GM19463 (cell line): ENCODE measurements around the gene CA5A.
"Not testable (repeated sequence)": the region's sequence is repeated elsewhere in the genome, so short reads cannot be mapped to it uniquely, and the experiment has no call there.

ENCODE experiments used
- ATAC-seq: cut with Tn5 transposase; IDR thresholded peaks from one replicate; pipeline ENCODE4 v1.9.1; 2021; ENCODE audit warnings: mild to moderate bottlenecking, moderate library complexity; ENCODE audit not compliant: unreplicated experiment

The CA5A gene

DNA sequence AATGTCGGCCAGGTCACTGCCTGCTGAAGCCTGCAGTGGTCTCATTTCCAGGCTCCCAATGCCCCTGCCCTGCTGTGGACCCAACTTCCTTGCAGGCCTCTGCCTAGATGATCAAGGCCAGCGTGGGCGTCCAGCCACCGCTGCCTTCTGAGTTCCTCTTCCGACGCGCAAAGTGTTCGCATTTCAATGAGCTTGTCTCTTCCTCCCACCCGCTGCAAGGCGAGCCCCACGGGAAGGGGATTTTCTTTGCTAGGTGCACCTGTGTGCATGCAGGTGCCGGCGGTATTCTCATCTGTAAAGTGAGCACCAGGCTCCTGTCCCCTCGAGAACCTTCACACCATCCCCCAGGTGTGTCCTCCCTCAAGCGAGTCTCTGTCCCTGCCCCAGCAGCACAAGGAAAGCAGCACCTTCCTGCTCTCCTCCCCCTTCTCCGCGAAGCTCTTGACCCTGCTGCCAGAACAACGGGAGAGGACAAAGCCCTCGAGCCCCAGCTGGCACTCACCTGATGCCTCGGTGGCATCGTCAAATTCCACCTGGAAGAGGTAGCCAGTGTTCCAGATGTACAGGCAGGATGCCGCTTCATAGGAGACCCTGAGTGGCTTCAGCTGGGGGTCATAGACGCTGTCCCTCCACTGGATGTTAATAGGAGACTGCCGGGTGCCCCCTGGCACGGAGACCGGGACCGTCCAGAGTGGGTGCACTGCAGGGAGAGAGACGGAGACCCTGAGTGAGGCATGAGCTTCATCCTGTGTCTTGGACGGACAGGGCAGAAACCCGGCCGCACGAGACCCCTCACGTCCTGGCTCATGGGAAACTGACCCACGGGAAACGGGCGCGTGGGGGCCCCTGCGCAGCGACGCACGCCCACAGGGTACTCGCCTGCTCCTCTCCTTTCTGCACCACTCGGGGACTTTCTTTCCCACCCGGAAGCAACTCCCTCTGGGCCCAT, 9.8 kb downstream of the CA5A start:
- no peak for ATAC-seq

DNA sequence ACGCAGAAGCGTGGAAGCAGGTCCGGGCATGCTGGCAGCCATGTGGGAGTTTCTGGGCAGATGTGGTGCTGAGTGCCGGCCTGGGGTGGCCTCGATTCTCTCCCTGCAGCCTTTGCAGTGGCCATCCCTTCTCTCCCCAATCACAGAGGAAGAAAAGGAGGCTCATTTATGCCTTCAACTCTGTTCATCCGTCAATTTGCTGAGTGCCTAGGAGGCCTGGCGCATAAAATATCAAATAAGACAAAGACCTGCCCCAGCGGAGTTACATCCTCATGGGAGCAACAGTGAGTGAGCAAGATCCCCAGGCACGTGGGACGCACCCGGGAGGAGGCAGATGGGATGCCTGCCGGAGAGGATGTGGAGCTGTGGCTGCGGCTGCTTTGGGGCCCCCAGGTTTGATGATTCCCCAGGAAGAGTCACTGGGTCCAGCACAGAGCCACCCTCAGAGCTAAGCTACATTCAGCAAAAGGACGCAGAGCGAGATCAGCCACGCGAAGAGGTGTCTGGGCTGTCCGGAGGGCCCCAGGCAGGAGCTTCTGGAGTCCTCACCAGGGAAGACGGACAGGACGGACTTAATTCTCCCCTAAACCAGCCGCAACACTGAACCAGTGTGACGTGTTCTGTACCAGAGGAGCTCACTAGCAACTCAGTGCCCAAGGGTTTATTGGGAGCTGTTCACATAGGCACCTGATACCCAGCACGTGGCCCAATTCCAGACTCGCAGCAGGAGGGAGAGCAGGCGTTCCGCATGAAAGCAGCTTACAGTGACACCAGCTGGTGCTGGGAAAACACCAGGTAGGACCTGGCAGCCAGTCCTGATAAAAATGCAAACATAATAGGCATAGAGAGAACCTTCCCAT, 11.3 kb downstream of the CA5A start:
- no peak for ATAC-seq

DNA sequence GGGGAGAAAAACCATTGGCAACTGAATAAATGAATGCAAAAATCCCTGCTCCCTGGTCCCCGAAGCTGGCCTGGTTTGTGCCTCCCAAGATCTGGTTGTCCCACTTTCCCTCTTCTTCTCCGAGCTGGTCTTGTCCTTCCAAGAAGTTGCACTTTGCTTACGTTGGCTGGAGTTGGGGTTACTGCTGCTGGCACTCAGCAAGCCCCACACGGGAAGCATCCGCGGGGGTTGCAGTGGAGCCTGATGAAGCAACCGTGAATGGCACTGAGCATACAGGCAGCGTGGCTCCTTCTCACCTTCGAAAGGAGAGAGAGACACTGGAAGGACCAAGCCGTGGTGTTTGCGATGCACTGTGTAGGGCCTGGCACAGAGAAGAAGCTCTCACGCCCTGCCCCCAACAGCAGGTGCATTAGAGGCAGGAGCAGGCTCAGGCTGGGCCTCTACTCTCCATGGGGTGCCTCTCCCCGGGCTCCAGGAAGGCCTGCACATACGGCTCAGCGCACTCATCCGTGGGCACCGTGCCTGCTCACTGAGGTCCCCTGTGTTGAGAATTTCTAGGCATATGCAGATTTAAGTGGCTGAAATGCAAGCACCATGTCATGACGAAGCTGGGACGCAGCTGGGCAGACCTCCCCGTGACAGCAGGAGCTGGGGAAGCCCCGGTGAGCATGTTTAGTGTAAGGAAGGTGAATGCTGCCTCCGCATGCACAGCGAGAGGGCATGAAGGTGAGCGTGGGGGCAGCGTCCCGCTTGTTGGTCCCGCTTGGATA, 12.1 kb downstream of the CA5A start:
- peak; percentile 90 for ATAC-seq

DNA sequence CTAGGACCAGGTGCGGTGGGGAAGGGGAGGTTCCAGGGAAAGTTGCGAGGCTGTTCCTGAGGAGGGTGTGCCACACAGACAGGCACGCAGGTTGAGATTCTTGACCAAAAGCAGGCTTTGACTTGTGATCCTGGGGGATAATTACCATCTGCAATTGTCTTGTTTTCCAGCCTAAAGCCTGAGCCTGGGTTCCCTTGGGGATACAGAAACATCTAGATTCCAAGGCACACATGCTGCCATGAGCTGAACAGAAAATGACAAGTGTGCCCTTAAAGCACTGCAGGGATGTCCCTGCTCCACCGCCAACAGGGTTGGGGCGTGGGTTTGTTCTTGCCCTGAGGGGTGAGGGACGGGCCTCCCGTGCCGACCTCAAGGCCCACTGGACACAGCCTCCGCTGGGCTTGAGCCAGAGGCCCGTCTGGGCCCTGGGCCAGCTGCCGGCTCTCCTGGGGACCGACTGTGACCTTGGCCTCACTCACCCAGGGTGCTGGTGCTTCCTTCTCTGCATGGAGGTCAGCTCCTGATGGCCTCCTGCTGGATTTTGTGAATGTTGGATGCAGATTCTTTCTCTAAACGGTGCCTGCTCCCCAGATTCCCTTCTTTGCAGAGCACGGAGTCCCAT, 14.0 kb downstream of the CA5A start:
- ATAC-seq = no peak

DNA sequence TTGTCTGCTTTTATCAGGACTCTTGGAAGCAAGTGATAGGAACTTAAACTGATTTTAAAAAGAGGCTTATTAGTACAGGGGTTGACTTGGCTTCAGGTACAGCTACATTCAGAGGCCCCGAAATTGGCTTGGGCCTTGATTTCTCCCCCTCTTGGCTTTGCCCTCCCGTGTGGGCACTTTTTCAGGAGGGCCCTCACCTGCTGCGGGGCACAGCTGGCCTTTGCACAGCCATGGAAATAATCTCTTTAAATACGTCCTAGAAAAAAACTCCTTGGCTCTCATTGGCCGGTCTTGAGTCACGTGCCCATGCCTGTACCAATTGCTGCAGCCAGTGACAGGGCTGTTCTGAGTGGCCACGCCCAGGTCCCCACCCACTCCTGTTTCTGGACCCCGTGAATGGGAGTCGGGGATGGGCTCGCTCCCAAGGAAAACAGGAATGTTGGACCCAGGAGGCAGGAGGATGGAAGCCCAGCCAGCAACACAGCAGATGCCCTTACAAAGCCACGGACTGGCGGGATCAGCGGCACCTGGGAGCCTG, 15.0 kb downstream of the CA5A start:
- no peak for ATAC-seq

DNA sequence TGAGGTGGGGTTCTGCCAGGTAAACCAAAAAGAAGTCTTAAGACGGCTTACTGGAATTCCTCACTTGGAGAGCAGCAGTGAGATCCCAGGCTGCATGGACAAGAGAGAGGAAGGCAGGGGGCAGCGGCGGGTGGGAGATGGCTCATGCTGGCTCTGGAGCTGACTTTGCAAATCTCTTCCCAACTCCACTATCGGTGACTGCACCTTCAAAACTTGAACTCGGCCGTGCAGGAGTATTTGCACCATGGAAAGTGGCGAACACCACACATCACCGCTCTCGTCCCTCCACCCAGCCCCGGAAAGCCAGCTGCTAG, 16.7 kb downstream of the CA5A start:
- ATAC-seq = no peak

DNA sequence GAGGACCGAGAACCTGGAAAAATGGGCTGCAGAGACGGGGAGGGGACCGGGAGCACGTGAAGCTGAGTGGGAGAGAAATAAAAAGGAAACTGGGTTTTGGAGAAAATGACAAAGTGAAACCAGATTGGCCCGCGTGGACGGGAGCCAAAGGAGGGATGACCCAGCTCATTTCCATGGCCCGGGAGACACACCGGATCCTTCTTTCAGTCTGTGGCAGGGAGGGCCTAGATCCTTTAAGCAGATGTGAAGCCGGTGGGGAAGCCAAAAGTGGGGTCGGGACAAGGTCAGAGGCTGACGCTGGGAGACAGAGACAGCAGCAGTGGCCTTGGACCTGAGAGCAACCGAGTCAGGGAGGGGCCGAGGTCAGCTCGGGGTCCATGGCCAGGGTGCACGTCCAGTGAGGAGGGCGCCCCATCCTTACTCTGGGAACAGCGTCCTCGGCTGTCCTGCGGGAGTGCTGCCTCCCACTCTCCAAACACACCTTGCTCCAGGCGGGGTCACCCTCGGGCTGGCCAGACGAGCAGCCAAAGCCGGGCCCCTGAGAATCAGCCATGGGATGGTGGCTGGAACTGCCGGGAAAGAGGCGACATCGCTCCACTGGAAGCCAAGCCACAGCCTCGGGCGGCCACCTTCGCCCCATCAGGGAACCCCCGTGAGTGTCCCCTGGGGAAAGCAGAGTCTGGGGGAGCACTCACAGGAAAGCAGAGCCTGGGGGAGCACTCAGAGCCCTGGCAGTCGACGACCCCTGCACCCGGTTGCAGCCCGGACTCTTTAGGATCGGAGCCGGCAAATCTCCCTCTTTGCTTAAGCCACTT, 17.3 kb downstream of the CA5A start:
- no peak for ATAC-seq

DNA sequence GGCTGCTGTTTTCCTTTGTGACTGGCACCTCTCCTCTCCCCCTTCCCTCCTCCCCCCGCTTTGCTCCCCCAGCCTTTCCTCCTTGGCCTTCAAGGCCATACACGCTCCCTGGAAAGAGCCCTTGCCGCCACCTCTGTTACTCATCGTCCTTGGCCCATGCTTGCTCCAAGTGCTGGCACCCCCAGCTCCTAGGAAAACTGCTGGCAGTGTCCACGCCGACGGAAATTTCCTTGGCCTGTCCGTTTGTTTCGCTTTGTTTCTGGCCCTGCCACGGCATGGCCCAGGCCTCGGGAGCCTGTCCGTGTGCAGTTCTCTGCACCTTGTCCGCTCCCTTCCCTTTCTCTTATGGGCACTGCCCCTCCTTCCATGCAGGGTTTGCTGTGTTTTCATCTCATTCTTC, 18.0 kb downstream of the CA5A start:
- ATAC-seq = no peak

DNA sequence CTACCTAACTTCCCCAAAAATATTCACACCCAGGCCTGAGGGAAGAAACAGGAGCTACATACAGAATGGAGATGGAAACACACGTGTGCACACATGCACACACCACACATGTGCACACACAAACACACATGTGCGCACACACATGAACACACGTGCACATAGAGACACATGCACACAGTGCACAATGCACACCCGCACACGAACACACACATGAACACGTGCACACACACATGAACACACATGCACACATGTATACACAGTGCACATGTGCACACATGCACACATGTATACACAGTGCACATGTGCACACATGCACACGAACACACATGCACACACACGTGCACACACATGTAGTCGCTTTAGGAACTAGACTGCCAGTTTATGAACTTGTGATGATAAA, 18.8 kb downstream of the CA5A start:
- ATAC-seq = no peak

DNA sequence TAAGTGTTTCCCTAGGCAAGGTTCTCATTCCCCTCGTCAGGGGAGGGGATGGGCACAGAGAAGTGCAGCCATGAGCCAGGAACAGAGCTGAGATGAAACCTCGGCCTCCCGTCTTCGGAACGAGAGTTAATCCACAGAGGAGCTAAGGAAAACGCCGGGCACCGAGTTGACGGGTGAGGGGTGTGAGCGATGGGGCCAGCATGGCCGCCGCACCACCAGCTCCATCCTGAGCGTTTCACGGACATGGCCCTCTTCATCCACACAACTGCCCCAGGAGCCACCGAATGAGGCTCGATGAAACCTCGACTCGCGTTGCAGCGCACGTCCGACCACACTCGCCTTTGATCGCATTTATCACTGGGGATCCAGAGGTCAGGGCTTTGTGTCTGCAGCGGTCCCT, 21.5 kb downstream of the CA5A start:
- ATAC-seq = no peak

DNA sequence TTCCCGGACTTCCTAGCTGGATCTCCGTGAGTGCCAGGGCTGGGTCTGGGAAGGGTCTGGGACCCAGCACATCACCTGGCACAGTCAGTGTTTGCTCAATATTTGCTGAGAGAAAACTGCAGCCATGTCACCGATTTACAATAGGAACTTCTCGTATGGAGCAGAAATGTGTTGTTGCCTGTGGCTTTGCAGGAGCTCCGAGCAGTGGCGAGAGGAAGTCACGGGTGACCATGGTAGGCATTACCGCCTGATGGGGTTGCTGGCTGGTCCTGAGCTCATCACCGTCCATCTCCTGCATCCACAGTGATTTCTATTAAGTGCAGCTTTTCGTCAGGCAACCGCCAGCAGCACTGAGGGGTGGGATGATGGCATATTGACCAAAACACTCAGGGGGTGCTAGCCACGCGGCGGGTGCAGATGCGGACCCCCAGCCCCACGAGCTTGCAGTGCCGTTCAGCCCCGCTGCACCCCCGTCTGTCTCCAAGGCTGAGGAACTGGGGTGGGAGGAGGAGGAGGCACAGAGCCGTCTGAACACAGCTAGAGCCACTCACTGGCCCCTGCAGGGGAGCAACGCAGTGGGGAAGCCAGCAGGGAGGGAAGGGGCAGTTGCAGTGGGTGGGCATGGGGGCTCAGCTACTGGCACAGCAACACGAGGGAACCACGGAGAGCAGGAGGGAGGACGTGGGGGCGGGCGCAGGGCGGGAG, 22.2 kb downstream of the CA5A start:
- ATAC-seq = not testable (repeated sequence)

DNA sequence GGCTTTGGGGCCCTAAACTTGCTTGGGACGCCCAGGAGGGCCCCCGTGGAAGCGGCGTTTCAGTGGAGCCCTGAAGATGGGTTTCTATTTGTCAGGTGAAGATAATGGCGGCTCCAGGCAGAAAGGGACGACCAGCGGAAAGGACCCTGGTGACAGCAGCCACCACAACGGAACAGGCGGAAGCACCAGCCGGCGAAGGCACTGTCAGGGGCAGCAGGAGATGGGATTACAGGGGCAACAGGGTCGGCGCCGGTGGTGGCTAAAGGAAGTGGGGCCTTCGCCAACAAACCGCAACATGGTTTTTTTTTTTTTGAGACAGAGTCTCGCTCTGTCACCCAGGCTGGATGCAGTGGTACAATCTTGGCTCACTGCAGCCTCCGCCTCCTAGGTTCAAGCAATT, 23.6 kb downstream of the CA5A start:
- not testable (repeated sequence) for ATAC-seq

DNA sequence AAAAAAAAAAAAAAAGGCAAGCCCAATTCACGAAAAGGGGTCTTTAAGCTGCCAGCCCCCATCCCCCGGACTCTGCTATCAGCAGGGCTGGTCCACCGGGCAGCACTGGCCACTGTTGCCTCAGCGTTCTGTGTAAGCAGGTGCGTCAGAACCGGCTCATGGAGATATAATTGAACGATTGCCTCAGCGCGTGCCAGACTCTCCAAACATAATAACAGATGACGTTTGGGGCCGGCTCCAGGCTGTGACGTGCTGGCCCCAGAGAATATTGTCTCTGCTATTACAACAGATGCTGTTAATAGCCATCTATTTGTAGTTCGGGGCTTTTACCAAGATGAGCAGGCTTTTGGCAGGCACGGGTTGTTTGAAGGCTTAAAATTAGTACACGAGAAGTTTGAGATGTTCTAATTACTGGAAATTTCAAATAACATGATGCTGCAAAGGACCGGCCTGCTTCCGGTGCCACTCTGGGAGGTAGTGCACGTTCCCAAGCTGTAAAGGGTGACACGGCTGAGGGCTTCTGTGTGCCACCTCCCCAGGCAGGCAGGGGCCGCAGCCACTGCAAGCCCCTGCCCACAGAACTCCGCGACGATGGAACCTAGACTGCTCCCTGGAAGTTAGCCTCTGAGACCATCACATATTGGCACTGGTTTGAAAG, 25.1 kb downstream of the CA5A start:
- ATAC-seq = not testable (repeated sequence)

DNA sequence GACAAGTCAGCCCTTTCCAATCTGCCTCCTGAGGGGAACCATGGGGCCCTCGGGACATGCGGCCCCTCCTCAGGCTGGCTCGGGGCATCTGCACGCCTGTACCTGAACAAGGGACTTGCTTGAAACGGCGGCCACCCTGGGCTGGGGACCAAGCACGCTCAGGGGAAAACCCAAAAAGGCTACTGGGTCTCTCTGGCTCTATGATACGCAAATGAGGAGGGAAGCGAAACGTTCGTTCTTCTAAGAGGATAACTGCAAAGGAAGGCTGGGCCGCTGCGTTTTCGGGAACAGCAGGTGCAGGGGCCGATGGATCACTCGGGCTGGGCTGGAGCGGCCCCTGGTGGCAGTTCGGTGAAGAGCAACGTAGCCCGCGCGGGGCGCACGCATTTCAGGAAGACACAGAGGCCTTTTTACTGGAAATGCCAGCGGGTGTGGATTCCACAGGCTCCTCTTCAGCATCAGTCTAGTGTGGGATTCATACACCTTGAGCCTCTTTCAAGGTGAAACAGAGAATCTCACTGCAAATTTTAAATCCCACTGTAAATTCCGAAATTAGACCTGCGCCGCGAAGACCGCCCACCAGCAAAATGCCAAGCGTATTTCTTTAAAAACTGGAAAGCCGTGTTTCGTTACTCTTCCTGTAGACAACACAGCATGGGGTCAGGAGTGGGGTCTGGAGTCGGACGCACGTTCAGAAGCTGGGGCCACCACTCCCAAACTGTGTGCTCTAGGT, 27.0 kb downstream of the CA5A start:
- peak; percentile 73 for ATAC-seq

DNA sequence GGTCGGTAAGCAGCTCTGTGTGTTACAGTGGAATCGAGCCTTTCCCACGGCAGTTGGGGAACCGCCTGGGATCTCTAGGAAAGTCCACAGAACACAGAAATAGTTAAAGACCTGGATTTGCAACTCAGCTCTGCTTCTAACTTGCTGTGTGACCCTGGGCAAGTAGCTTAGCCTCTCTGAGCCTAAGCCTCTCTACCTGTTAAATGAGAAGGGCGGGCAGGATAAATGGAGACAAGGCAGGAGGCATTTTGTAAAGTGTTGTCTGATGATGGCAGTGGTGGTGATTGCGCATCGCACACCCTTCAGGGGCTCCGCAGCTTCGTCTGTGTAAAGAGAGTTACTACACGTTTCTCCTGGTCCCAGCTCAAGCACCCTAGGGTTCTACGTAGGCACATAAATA, 28.2 kb downstream of the CA5A start:
- not testable (repeated sequence) for ATAC-seq

DNA sequence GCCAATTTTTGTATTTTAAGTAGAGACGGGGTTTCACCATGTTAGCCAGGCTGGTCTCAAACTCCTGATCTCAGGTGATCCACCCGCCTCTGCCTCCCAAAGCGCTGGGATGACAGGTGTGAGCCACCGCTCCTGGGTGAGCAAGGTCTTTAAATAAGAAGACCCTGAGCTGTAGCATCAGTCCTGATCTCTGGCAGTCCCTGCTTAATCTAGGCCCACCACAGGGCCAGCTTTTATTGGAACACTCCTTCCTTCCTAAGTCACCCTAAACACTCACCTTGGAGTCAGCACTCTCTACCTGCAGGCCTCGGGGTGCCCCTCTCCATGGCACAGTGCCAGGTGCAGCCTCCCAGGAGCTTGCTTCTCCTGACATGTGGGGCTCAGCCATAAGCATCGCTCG, 30.8 kb downstream of the CA5A start:
- not testable (repeated sequence) for ATAC-seq

DNA sequence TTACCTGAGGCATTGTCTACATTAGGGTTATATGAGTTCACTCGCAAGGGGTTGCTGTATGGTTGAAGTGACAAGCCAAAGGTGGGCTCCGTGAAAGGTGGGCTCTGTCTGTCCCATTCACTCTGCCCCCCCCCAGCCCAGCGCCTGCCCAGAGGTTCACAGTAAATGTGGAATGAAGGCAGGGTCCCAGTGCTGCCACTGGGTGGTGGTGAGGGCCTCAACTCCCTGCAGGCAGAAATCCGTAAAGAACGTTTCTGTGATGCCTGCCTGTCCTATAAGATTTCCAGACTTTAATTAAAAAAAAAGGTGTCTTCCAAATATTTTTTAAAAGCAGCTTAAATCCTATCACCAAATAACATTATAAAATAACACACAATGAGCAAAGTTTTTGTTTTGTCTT, 31.4 kb downstream of the CA5A start:
- ATAC-seq = not testable (repeated sequence)

DNA sequence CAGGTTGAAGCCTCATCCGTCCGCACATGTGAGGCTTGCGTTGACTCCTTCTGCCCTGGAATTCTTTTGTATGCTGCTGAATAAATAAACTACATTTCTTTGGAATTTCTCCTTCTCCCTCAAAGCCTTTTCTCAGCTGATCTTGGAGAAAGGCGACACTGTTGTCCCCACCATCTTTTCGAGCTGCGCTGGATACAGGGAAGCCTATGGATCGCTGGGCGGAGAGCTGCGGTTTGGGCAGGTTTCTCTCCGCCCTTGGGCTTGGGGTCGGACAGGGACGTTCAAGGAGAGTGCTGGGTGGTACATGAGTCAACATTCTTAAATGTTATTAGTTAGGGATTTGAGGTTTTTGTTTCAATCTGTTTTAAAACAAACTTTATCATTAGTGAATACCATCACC, 35.8 kb downstream of the CA5A start:
- ATAC-seq = not testable (repeated sequence)
